Keratinocyte (primary cell): Measurements from ENCODE around the gene PLCG2. TPM values are rescaled to one million over a fixed set of nuclear protein-coding genes. Genes with fewer than 3 reads are reported as not detected.
A peak's percentile ranks its signal among the peaks of the same experiment; 100 is the strongest.

Experiments used
- DNase-seq: peaks from one replicate; pipeline ENCODE4 v3.0.0-alpha.2; 2011; ENCODE audit warnings: low read depth, missing footprints, low spot score
- FAIRE-seq: peaks from 2 replicates; lab custom pipeline; 2011; peaks lifted over from hg19 to GRCh38; lab: Jason Lieb, UNC
- H2AFZ ChIP-seq: 2 replicates; pipeline ENCODE4 v1.6.0; 2012; ENCODE audit warnings: low read length, control low read depth, inconsistent platforms; ENCODE audit not compliant: control insufficient read depth
- H3K27ac ChIP-seq: 2 replicates; pipeline ENCODE4 v1.5.1; 2011; ENCODE audit warnings: low read length; ENCODE audit not compliant: control insufficient read depth, insufficient read depth
- H3K27me3 ChIP-seq: 3 replicates; pipeline ENCODE4 v1.6.0; 2011; ENCODE audit warnings: low read length; ENCODE audit not compliant: control insufficient read depth, insufficient read depth; ENCODE audit errors: extremely low read depth
- H3K36me3 ChIP-seq, 2 experiments: 2 replicates in 1 of 2; 3 replicates in 1 of 2; pipeline ENCODE4 v1.5.1; 2011; ENCODE audit warnings: low read length in 2 of 2, mild to moderate bottlenecking in 1 of 2; ENCODE audit not compliant: control insufficient read depth in 2 of 2, insufficient read depth in 2 of 2; ENCODE audit errors: extremely low read depth in 1 of 2
- H3K4me1 ChIP-seq: 3 replicates; pipeline ENCODE4 v1.5.1; 2011; ENCODE audit warnings: low read length; ENCODE audit not compliant: control insufficient read depth, insufficient read depth; ENCODE audit errors: extremely low read depth
- H3K4me2 ChIP-seq: 3 replicates; pipeline ENCODE4 v1.6.0; 2011; ENCODE audit warnings: low read depth, low read length; ENCODE audit not compliant: control insufficient read depth, insufficient read depth; ENCODE audit errors: extremely low read depth
- H3K4me3 ChIP-seq, 3 experiments: fragments of 200-600 bp in 1 of 3; sonication (generic) in 1 of 3; 2 replicates in 2 of 3; 3 replicates in 1 of 3; pipeline ENCODE4 v1.5.1; 2011 to 2016; ENCODE audit warnings: low read length in 3 of 3, mild to moderate bottlenecking in 3 of 3, control low read depth in 2 of 3, inconsistent platforms in 1 of 3, low read depth in 1 of 3, mixed read lengths in 1 of 3, mixed run types in 1 of 3, moderate library complexity in 1 of 3; ENCODE audit not compliant: control insufficient read depth in 2 of 3, insufficient read depth in 2 of 3; ENCODE audit errors: extremely low read depth in 1 of 3
- H3K79me2 ChIP-seq: 2 replicates; pipeline ENCODE4 v1.6.0; 2012; ENCODE audit warnings: low read length; ENCODE audit not compliant: control insufficient read depth, insufficient read depth
- H3K9ac ChIP-seq: 3 replicates; pipeline ENCODE4 v1.6.0; 2011; ENCODE audit warnings: low read length; ENCODE audit not compliant: control insufficient read depth, insufficient read depth; ENCODE audit errors: extremely low read depth
- H3K9me1 ChIP-seq: 3 replicates; pipeline ENCODE4 v1.6.0; 2011; ENCODE audit warnings: low read length; ENCODE audit not compliant: control insufficient read depth, insufficient read depth; ENCODE audit errors: extremely low read depth
- H3K9me3 ChIP-seq: 2 replicates; pipeline ENCODE4 v1.5.1; 2012; ENCODE audit warnings: low read depth, low read length; ENCODE audit not compliant: control insufficient read depth
- H4K20me1 ChIP-seq: 3 replicates; pipeline ENCODE4 v1.6.0; 2011; ENCODE audit warnings: low read length; ENCODE audit not compliant: control insufficient read depth, insufficient read depth; ENCODE audit errors: extremely low read depth
- EZH2 ChIP-seq: IDR thresholded peaks from one replicate; pipeline ENCODE4 v1.6.1; 2012; ENCODE audit warnings: inconsistent platforms, mild to moderate bottlenecking, low read length, moderate library complexity
- dilution Hi-C: fragments of 300-500 bp; cut with MboI; formaldehyde crosslinking; loops from one replicate; pipeline ENCODE4 v1.7.0; 2020; ENCODE audit warnings: low sequenced_read_pairs; ENCODE audit not compliant: extremely low pct_ligation_motif_present
- polyA plus RNA-seq, 5 experiments: library from polyadenylated mRNA; depleted of rRNA in 3 of 5; stranded (reverse) in 3 of 5; stranded (forward) in 1 of 5; unstranded in 1 of 5; fragments of >200 nt; gene quantifications; 1 replicate in 1 of 5; 2 replicates in 3 of 5; 3 replicates in 1 of 5; pipeline versions ENCODE4 v1.2.1 to v1.2.3, GENCODE V29; 2011 to 2012; ENCODE audit warnings: missing spikeins in 2 of 5, low read depth in 1 of 5, low replicate concordance in 1 of 5
- TF ChIP-seq, protein P1 (sequence below), 3 experiments: IDR thresholded peaks in 1 of 3; conservative IDR thresholded peaks in 1 of 3; optimal IDR thresholded peaks in 1 of 3; 2 replicates in 2 of 3; 3 replicates in 1 of 3; pipeline versions ENCODE3 to v1.5.1; 2011; ENCODE audit warnings: low read length in 3 of 3, mild to moderate bottlenecking in 3 of 3, moderate library complexity in 2 of 3, control low read depth in 1 of 3, inconsistent platforms in 1 of 3; ENCODE audit not compliant: insufficient read depth in 2 of 3; ENCODE audit errors: extremely low read depth in 1 of 3

PLCG2 gene
- polyA plus RNA-seq, 1 donor (not counting 4 experiments of a cell fraction or from before 2014, with no cell fraction given) = 3.5 TPM

DNA sequence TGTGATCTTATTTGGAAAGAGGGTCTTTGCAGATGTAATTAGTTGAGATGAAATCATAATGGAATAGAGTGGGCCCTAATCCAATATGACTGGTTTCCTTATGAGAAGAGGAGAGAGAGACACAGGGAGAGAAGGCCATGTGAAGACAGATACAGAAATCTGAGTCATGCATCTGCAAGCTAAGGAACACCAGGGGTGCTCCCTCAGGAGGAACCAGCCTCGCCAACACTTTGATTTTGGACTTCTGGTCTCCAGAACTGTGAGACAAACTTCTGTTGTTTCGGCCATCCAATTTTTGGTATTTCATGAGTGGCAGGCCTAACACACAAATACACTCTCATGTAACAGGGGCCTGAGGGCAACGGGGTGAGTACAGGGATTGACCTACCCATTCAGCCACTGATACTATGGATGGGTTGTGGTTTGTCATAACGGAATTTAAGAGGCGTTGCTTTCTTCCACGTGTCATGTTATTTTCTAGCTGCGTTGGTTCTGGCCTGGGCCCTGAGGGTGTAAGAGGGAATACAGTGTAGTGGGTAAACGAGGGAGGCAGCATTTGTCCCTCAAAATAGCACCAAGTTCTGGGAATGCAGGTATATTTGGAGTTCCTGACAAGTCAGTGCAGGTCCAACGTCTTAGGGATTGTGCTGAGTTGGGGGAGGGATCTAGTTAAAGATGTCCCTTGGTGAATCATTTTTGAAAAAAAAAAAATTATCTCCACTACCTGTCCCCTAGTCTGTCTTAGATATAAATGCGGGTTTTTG is 17.7 kb downstream of the PLCG2 start:
- Histone ChIP-seq H3K27ac (no peak overlapping the region), H3K27me3 (no peaks in the 10 kb centered on the region), H3K9me3 (no peaks in the 10 kb centered on the region), H3K9ac (no peak overlapping the region), H2AFZ (no peak overlapping the region), H3K36me3 (no peaks in the 10 kb centered on the region), H3K4me3 (peak overlapping the region in 1 of 3 experiments; percentile 11), H3K4me1 (peaks cover 12% of the 10 kb centered on the region), H3K4me2 (peak overlapping the region; percentile 63), H3K9me1 (no peaks in the 10 kb centered on the region), H3K79me2 (no peaks in the 10 kb centered on the region), H4K20me1 (no peaks in the 10 kb centered on the region)
- no peak for TF ChIP-seq EZH2
- TF ChIP-seq, protein P1, sequence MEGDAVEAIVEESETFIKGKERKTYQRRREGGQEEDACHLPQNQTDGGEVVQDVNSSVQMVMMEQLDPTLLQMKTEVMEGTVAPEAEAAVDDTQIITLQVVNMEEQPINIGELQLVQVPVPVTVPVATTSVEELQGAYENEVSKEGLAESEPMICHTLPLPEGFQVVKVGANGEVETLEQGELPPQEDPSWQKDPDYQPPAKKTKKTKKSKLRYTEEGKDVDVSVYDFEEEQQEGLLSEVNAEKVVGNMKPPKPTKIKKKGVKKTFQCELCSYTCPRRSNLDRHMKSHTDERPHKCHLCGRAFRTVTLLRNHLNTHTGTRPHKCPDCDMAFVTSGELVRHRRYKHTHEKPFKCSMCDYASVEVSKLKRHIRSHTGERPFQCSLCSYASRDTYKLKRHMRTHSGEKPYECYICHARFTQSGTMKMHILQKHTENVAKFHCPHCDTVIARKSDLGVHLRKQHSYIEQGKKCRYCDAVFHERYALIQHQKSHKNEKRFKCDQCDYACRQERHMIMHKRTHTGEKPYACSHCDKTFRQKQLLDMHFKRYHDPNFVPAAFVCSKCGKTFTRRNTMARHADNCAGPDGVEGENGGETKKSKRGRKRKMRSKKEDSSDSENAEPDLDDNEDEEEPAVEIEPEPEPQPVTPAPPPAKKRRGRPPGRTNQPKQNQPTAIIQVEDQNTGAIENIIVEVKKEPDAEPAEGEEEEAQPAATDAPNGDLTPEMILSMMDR (optimal IDR thresholded peaks at IDR 0.05 in 1 of 3, IDR thresholded peaks at IDR 0.05 in 1 of 3, conservative IDR thresholded peaks at IDR 0.05 in 1 of 3; ENCODE audit: extremely low read depth in 1 of 3, insufficient read depth in 2 of 3, low read length in 3 of 3) = no peak
- dilution Hi-C loops = no loop called here
- DNase-seq (peak; percentile 19), FAIRE-seq (no peak)

DNA sequence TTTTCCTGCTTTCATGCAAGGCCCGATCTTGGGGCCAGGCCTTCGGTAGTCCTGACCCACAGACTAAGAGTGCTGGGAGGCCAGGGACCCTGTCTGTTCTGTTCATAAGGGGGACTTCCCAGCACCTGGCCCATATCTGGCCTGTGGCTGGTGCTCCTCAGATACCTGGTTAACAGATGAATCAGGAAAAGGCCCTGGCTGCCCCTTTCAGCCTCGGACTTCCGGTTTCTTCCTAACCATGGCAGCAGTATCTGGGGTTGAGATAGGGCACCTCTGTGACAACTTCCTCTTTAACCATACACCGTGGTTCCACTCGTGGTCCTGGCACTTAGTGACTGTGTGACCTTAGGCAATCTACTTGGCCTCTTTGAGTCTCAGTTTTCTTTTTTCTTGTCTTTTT is 18.4 kb downstream of the PLCG2 start:
- no peaks in the 10 kb centered on the region for H3K27me3 ChIP-seq
- H3K9me1 ChIP-seq = no peaks in the 10 kb centered on the region
- H3K4me3 ChIP-seq = no peak overlapping the region
- DNase-seq = no peak
- peaks cover 12% of the 10 kb centered on the region for H3K4me1 ChIP-seq
- H3K36me3 ChIP-seq = no peaks in the 10 kb centered on the region
- no peak overlapping the region for H3K4me2 ChIP-seq
- no peaks in the 10 kb centered on the region for H3K79me2 ChIP-seq
- no peaks in the 10 kb centered on the region for H3K9me3 ChIP-seq
- no peak overlapping the region for H3K27ac ChIP-seq
- H3K9ac ChIP-seq = no peak overlapping the region
- dilution Hi-C loops = no loop called here
- no peak for FAIRE-seq
- H4K20me1 ChIP-seq = no peaks in the 10 kb centered on the region
- H2AFZ ChIP-seq = no peak overlapping the region
- TF ChIP-seq, protein P1 (optimal IDR thresholded peaks at IDR 0.05 in 1 of 3, IDR thresholded peaks at IDR 0.05 in 1 of 3, conservative IDR thresholded peaks at IDR 0.05 in 1 of 3; ENCODE audit: extremely low read depth in 1 of 3, insufficient read depth in 2 of 3, low read length in 3 of 3) = no peak
- TF ChIP-seq EZH2 = no peak
